Testis (tissue), 3 donors: ENCODE measurements around the gene MFSD11. TPM values are rescaled to one million over a fixed set of nuclear protein-coding genes. Genes with fewer than 3 reads are reported as not detected.
"Not testable (repeated sequence)": the region's sequence is repeated elsewhere in the genome, so short reads cannot be mapped to it uniquely, and the experiment has no call there.

Experiments used
- DNase-seq: peaks from one replicate; pipeline ENCODE4 v3.0.0-alpha.2; 2019
- H3K27ac ChIP-seq, 2 donors: fragments of 200-600 bp; sonication (generic); one replicate each; pipeline ENCODE4 v1.5.1; 2019
- H3K27me3 ChIP-seq: fragments of 200-600 bp; sonication (generic); one replicate; pipeline ENCODE4 v1.5.1; 2019
- H3K36me3 ChIP-seq: fragments of 200-600 bp; sonication (generic); one replicate; pipeline ENCODE4 v1.5.1; 2017; ENCODE audit warnings: low read depth; ENCODE audit errors: missing control alignments
- H3K4me1 ChIP-seq: fragments of 200-600 bp; sonication (generic); one replicate; pipeline ENCODE4 v1.5.1; 2019
- H3K4me3 ChIP-seq, 2 donors: fragments of 200-600 bp; sonication (generic); one replicate each; pipeline ENCODE4 v1.5.1; 2017 to 2019
- H3K9me3 ChIP-seq: fragments of 200-600 bp; sonication (generic); one replicate; pipeline ENCODE4 v1.5.1; 2017
- CTCF ChIP-seq, 3 experiments: fragments of 450-650 bp in 2 of 3; fragments of 200-600 bp in 1 of 3; sonication (generic) in 1 of 3; IDR thresholded peaks; one replicate each; pipeline ENCODE4 v1.5.1; 2016 to 2019; ENCODE audit warnings: antibody characterized with exemption in 3 of 3, mild to moderate bottlenecking in 2 of 3, moderate library complexity in 1 of 3
- POLR2A ChIP-seq: fragments of 450-650 bp; IDR thresholded peaks from one replicate; pipeline ENCODE4 v1.6.1; 2017; ENCODE audit warnings: antibody characterized with exemption, mild to moderate bottlenecking, moderate library complexity
- WGBS, 2 donors: methylation state at CpG; one replicate each; pipeline ENCODE4 v1.1.5; 2018; 5-methylcytosine and 5-hydroxymethylcytosine counted together
- intact Hi-C: fragments of 100-400 bp; cut with DNase I; formaldehyde crosslinking; loops from one replicate; pipeline ENCODE4 v1.15.1; 2023; ENCODE audit warnings: low total_unique reads
- polyA plus RNA-seq: library from polyadenylated mRNA; stranded (reverse); fragments of 350-450 nt; fragmentation: Illumina TruSeq; extraction: RNeasy Lipid Tissue Mini Kit (QIAGEN cat#74804); gene quantifications from one replicate; pipeline ENCODE4 v1.2.3, GENCODE V29; 2014; ENCODE audit warnings: low read depth, low replicate concordance; ENCODE audit not compliant: insufficient read depth
- total RNA-seq, 2 donors: library from RNA; depleted of rRNA; stranded (reverse); fragments of >200 nt; gene quantifications; one replicate each; pipeline ENCODE4 v1.2.3, GENCODE V29; 2016

Gene MFSD11
- total and polyA plus RNA-seq, 3 donors from 2014 or later: 38.5 to 102 (median 51.7) TPM

- Histone ChIP-seq H3K27me3 (no peaks in the 10 kb centered on the region), H3K27ac (no peak overlapping the region), H3K36me3 (no peaks in the 10 kb centered on the region), H3K4me3 (no peak overlapping the region), H3K9me3 (no peaks in the 10 kb centered on the region), H3K4me1 (no peaks in the 10 kb centered on the region)
- WGBS, 2 donors: 98 to 100% methylated on average over 2 of the region's 2 CpGs
- TF ChIP-seq CTCF (IDR thresholded peaks at IDR 0.05) (no peak), POLR2A (no peak)
- intact Hi-C loops: no loop called here
- DNase-seq: no peak
These were observed 6.8 kb downstream of the MFSD11 start for GRCh38 chr17:76744747-76745146.

GRCh38 chr17:76745785-76746184, 7.9 kb downstream of the MFSD11 start:
- 96 to 97% methylated on average over 6 of the region's 6 CpGs for WGBS, 2 donors
- H3K4me3 ChIP-seq, intact Hi-C loops, H3K4me1 ChIP-seq, H3K9me3 ChIP-seq, H3K36me3 ChIP-seq, DNase-seq, H3K27me3 ChIP-seq, H3K27ac ChIP-seq: not testable (repeated sequence)

GRCh38 chr17:76747716-76748363, 9.9 kb downstream of the MFSD11 start:
- WGBS, 2 donors: 80 to 84% methylated on average over 9 of the region's 9 CpGs
- Histone ChIP-seq H3K27ac (no peak overlapping the region), H3K27me3 (no peaks in the 10 kb centered on the region), H3K4me1 (no peaks in the 10 kb centered on the region), H3K9me3 (no peaks in the 10 kb centered on the region), H3K4me3 (no peak overlapping the region), H3K36me3 (no peaks in the 10 kb centered on the region)
- TF ChIP-seq CTCF (IDR thresholded peaks at IDR 0.05): no peak
- TF ChIP-seq POLR2A: no peak
- intact Hi-C loops: no loop called here
- DNase-seq: no peak

GRCh38 chr17:76748657-76749056, 10.7 kb downstream of the MFSD11 start:
- no peak for DNase-seq
- H3K27me3 ChIP-seq: no peaks in the 10 kb centered on the region
- no peak overlapping the region for H3K27ac ChIP-seq
- no peaks in the 10 kb centered on the region for H3K9me3 ChIP-seq
- intact Hi-C loops: no loop called here
- H3K4me1 ChIP-seq: no peaks in the 10 kb centered on the region
- 95 to 100% methylated on average over 1 of the region's 1 CpG for WGBS, 2 donors
- no peaks in the 10 kb centered on the region for H3K36me3 ChIP-seq
- TF ChIP-seq POLR2A: no peak
- TF ChIP-seq CTCF (IDR thresholded peaks at IDR 0.05): no peak
- no peak overlapping the region for H3K4me3 ChIP-seq

- Histone ChIP-seq H3K4me1 (no peaks in the 10 kb centered on the region), H3K27ac (no peak overlapping the region), H3K27me3 (no peaks in the 10 kb centered on the region), H3K9me3 (no peaks in the 10 kb centered on the region), H3K36me3 (no peaks in the 10 kb centered on the region), H3K4me3 (no peak overlapping the region)
- TF ChIP-seq POLR2A (no peak), CTCF (IDR thresholded peaks at IDR 0.05) (no peak)
- intact Hi-C loops: no loop called here
- 82 to 85% methylated on average over 3 of the region's 3 CpGs for WGBS, 2 donors
- no peak for DNase-seq
These were observed 13.6 kb downstream of the MFSD11 start for GRCh38 chr17:76751416-76751993.
